AG09309 (cell line): ENCODE measurements around the gene BCL2.

ENCODE experiments used
- DNase-seq: peaks from one replicate; pipeline ENCODE4 v3.0.0-alpha.2; 2010; ENCODE audit warnings: low read depth
- H3K4me3 ChIP-seq: 2 replicates; pipeline ENCODE4 v1.5.1; 2011; ENCODE audit warnings: mild to moderate bottlenecking, low read depth, low read length, moderate library complexity; ENCODE audit not compliant: control insufficient read depth
- CTCF ChIP-seq: IDR thresholded peaks from 2 replicates; pipeline ENCODE4 v1.5.1; 2011; ENCODE audit warnings: mild to moderate bottlenecking, low read depth, low read length, inconsistent platforms; ENCODE audit not compliant: insufficient read depth, control insufficient read depth; ENCODE audit errors: missing control alignments

BCL2 gene

DNA sequence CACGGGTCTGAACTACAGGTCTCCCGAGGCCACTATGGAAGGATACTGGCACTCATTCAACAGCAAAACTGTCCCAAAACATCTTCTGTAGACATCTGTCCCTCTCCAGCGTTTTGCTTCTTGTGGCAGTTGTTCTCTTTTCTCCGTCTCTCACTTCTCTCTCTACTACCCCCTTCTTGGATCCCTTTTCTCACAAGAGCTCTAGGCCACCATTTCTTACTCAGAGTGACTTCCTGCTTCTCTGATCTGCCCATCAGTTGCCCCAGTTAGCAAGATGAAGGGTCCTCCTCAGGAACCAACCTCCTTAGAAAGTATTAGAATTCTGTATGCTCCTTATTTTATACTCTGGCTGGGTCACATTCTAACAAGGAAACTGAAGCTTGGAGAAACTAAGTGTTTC, 32.6 kb downstream of the BCL2 start:
- TF ChIP-seq CTCF, result no peak
- no peak overlapping the region for H3K4me3 ChIP-seq
- no peak for DNase-seq

DNA sequence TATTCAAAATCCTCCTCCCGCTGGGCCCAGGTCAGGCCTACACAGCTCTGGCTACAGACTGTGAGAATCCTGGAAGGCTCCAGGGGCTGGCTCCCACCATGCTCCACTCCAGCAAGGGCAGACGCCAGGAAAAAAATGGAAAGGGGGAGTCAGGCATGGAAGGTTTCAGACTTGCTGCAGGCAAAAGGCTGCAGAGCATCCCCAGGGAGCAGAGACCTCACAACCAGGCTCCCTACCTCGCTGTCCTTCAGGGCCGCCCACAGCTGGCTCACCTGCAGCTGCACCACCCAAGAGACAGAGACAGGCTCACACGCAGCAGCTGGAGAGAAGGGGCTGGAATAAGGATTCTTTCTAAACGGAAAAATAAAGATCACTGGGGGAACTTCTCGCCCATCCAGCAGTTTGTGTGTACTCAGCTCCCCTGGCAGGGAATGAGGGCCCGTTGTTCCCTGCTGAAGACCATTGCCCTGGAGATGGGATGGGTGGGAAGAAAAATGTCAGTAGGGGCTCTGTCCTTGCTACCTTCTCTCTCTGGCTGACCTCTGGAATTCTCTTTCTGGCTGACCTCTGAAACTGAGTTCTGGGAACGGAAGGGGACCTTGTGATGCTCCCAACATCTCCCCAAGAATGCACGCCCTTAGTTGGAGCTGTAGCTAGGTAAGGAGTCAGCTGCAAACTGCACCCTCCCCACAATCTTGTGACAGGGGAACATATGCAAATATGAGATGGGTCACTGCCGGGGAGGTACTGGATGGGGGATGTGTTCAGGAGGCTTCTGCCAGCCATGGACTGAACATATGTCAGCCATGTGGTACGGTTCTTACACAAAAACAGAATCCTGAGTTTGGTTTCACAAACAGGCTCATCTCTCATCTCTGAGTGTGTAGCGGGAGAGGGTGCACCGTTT, 34.5 kb downstream of the BCL2 start:
- H3K4me3 ChIP-seq, result no peak overlapping the region
- DNase-seq, result no peak
- no peak for TF ChIP-seq CTCF

DNA sequence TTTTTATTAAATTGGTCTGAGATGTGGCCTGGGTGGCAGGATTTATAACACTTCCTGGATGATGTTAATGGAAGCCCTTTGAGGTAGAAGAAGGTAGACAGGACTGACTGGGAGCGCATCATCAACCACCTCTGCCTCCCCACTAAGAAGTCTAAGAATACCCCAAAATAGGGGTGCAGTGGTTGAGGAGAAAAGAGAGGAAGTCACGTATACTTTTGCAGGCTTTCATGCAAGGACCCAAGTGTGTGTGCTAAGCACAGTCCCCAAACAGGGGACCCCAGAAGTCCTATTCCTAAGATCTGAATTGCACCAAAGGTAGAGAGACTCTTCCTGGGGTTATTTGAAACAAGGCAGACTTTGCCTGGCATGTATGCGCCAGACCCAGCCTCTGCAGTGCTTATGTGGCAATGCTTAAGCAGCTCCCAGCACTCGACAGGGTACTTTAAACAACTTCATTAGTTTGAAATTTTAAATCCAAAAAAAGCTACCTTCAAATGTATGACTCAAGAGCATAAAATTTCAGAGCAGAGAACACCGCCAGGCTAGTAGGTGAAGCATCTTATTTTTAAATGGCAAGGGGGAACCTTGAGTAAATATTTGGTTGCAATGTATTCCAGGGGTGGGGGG, 35.3 kb downstream of the BCL2 start:
- DNase-seq, result no peak
- no peak for TF ChIP-seq CTCF
- no peak overlapping the region for H3K4me3 ChIP-seq

GRCh38 chr18:63283305-63284094, 36.1 kb downstream of the BCL2 start:
- no peak overlapping the region for H3K4me3 ChIP-seq
- DNase-seq, result no peak
- TF ChIP-seq CTCF, result no peak

DNA sequence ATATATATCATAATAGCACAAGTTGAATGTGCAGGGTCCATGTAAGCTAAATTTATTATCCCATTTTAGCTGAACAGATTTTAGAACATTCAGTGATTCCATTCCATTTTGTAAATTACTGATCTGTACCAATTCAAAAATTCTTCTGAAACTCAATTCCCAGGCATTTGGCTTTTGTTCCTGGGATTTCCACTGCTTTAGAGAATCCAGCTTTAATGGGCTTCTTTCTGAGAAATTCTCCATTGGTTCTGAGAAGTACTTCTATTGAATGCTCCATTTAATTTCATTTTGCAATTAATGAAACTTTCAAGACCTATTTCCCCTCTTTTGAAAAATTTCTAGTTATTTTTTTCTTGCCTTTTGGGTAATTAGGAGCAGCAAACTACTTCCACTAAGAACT, 36.8 kb downstream of the BCL2 start:
- DNase-seq, result no peak
- no peak overlapping the region for H3K4me3 ChIP-seq
- TF ChIP-seq CTCF, result no peak

GRCh38 chr18:63273222-63273927, 46.2 kb downstream of the BCL2 start:
- no peak for DNase-seq
- H3K4me3 ChIP-seq, result no peak overlapping the region
- no peak for TF ChIP-seq CTCF
